HTERT RPE-1 (cell line): Measurements from ENCODE around the gene SOX6.
"Not testable (repeated sequence)": the region's sequence is repeated elsewhere in the genome, so short reads cannot be mapped to it uniquely, and the experiment has no call there.

Experiments
- in situ Hi-C: fragments of 300-500 bp; cut with MboI; formaldehyde crosslinking; loops from 4 replicates; pipeline ENCODE4 v1.14.3; 2020; ENCODE audit warnings: low sequenced_read_pairs

The SOX6 gene

DNA sequence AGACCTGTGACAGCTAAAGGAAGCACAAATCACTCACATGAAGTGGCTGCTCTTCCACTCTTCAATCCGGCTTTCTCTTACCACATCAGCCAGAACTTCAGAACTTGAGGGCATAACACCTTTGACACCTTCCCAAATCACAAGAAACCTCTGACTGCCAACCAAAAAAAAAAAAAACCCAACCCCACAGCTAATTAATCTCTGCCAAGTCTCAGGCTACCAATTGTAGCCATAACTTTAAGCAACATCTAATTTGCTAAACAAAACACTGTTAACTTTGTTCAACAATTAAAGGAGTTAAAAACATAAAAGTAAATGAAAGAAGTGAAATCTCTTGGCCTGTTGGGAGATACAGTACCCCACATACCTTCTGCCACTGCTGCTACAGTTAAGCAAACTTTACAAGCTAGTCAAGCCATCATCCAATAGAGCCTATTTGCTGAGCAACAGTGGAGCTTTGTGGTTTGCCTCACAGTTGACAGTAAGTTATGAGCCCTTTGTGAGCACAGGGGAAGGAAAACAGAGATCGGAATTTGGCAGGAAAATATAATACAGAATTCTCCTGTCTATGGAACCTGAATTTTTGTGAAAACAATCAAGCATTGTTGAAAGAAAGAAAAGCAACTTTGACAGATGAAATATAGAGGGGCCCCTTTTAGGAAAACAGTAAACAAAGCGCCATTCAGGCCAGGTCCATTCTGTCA is at the start of gene SOX6:
Gene SOX6, minus strand, starts transcription at position 490 of the 704 bp plus-strand sequence. CDS start 15,298 bp downstream, outside the sequence.
- in situ Hi-C loops, result no loop called here

DNA sequence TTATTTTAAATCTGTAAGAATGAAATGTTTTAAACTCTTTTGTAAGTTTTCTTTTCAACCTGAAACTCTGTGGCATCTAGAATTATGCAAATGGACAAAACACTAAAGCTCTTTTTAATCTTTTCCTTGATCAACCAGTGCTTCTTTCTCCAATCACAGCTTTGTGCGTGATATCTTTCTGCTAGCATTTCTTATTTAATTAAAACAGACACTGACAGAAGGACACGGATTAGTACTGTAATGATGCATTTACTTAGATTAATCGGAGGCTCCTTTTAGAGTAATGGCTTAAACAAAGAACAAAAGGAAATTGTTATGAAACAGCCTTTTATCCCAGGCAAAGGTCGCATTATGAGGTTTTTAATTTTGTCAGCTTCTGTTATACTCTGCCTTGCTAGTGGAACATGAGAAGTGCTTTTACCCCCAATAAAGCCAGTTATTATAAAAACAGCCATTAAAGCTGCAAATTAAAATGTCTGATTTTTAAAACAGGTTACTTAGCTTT is 48.5 kb upstream of the SOX6 start:
- in situ Hi-C loops, result no loop called here

DNA sequence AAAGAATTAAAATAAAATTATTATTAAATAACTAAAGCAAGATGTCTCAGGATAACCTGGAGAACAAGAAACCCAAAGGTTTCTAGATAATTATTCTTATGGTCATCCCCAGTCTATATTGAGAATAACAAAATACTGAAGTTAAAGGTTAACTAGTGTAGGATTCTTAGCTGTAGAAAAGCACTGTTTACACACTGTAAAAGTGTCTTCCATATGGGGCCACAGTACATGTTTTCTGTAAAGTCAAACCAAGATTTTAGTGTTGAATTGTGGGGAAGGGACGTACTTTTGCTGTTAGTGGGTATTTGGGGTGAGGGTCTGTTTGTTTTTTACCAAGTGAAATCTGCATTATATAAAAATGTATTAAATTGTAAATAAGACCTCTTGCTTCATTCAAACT is 47.5 kb upstream of the SOX6 start:
- in situ Hi-C loops, result no loop called here

DNA sequence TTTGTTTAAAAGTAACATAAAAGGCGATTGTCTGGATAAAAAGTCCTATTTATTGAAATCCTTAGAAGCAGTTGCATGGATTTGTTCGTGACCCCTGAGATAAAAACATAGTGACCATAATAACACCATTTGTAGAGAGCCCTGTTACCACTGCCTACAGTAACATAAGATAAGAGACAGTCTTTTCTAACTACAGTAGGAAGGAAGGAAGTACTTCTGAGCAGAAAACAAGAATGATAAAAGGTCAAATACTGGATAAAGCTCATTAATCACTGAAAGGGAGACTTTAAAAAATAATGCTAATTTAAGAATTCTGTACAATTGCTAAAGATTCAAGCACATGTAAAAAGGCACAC is 47.1 kb upstream of the SOX6 start:
- in situ Hi-C loops, result no loop called here

DNA sequence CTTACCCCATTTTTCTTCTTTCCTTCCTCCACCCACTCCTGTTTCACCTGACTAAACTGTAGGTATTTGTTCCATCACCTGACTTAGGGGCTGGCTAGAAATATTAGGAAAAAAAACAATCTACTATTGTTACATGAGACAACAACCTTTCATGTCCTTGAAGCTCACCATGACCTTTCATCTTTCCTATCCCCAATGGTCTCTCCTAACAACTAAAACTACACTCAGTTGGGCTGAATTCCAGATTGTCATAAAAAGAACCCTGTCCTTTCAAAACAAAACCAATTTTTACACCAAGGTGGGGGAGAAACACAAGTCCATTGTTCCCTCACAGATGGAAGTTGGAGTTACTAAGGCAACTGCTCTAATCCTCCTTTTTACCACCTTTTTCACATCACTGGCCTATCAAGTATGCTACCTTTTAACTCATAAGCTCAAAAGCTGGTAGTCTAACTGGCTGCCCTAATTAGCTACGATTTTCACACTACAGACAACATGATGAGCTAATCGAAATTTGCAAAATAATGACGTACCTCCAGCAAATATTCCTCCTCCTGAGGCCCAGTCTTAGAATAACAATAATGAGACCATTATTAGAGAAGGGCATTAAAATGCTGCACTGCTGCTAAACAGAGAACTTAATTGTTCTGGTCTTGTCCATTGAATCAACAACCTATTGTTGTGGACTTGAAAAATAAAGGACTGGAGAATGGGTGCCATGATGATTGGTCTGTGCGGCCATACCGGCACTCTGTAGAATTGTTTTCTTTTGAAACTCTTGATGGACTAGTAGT is 46.5 kb upstream of the SOX6 start:
- in situ Hi-C loops, result no loop called here

DNA sequence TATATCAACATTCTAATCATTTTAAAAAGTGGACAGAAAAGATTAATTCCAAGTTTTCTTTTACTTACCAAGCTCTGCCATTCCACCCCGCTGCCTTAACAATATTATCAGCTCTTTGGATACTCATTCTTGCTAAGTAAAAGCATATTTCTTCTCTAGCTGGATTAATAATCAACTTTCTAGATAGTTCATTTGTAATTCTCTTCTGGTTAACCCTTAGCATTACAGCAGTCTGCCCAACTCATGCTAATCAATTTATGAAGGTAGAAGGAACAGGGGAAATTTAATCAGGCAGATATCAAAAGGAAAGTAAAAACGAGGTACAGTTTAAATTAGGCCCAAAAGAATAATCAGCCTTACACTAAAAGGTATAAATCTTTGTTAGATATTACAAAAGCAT is 41.0 kb upstream of the SOX6 start:
- in situ Hi-C loops, result no loop called here

DNA sequence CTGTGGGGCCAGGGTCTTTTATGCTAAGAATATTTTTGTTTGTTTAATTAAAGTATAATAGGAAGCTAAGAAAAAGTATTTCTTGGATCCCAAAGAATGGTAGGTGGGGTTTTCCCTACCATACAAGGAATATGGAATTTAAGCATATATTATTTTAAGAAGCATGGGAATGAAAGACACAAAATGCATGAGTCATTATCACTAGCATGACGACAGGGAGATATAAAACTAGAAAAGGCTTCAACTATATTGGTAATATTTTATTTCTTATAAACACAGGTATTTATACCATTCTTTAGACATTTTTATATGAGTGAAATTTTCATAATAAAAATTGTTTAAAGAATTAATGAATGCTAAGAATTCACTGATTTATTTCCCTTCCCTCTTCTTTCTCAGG is 39.3 kb upstream of the SOX6 start:
- in situ Hi-C loops, result no loop called here

DNA sequence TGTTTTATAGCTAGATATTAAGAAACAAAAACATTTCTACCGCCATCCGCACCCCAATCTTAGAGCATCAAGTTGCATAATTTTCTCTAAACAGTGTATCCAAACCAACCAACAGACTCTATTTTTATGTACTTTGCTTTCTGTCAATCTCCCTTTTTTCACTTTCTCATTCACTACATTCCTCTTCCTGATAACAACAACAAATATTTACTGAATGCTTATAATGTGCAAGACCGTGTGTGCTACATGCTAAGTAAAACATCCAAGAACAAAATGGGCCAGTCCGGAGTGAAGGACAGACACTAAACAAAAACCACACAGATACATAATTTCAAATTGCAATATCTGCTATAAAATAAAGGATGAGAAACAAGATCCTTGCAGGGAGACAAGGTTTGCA is 38.6 kb upstream of the SOX6 start:
- in situ Hi-C loops, result no loop called here

DNA sequence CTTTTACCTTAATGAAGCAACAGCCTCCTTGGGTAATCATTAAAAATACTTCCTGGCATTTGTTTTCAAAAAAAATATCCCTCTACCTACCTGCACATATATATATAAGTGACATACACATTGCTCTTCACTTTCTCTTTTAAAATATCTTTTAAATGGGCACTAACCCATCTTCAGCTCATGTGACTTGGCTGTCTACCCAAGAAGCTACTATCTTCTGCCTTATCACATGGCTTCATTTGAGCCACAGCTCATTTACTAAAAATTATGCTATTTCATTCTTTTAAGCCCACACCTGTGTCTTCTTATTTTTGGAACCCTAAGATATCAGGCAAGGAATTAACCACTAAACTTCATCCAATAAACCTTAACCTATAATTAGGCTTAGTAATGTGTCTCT is 37.0 kb upstream of the SOX6 start:
- in situ Hi-C loops, result no loop called here

DNA sequence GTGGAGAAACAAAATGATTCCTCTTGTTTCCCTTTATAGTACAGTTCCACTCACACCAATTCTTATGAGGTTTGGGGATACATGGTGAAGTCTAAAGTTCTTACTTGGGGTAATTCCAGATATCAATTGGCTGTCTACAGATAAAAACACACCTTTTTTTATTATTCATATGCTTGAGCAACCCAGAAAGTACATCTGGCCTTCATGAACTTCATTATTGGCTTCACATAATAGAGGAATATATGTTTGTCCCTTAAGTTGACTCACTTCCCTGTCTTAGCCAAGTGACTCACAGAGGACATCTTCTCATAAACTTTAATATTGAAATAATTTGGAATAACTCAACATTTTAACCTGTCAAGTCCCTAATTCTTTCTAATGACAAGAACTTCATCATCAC is 36.3 kb upstream of the SOX6 start:
- in situ Hi-C loops, result no loop called here

DNA sequence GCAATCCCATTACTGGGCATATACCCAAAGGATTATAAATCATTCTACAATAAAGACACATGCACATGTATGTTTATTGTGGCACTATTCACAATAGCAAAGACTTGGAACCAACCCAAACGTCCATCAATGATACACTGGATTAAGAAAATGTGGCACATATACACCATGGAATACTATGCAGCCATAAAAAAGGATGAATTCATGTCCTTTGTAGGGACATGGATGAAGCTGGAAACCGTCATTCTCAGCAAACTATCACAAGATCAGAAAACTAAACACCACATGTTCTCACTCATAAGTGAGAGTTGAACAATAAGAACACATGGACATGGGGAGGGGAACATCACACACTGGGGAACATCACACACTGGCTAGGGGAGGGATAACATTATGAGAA is 34.5 kb upstream of the SOX6 start:
- in situ Hi-C loops, result not testable (repeated sequence)

DNA sequence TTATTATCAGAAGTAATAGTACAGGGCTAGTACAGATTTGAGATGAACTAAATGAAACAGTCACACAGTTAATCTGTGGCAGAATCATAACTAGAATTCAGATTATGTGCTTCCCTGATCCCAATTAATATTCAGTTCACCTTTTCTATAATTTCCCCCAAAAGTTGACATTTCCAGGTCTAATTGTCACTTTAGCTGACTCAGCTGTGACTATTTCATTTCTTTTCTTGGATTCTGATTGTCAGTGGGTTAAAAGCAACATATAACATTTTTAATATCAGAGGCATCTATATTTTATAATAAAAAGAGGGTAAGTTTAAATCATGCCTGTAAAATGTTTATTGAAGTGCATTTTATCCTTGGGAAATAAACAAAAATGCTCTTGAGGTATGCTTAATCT is 28.8 kb upstream of the SOX6 start:
- in situ Hi-C loops, result no loop called here

DNA sequence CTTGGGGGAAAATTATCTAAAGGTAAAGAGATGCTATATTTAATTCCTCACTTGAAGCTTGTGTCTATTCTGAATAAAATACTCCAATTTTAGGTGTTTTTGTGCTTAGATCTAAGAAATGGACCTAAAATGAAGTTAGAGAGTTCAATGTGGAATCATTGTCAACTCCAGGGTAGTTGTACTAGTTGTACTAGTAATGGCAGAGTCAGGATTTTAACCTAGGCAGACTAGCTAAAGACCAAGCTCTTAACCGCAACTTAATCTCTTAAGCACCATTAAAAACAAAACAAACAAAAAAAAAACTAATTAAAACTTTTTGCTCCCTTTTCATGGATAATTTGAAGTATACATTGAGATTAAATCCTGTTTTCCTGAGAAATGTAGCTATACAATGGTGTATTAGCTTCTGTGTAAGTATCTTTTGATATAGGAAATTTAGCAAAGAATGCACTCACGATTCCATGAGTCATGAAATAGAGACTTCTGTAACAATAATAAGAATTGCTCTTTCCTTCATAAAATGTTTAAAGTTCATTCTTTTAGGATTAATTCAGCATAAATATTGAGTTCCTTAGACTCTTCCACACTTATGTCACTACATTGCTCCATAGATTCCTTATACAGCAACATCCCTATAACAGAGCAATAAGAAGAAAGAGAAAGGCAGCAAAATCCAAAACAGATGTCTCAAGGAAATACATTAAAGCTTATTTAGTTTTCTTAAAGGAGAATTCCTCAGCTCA is 26.5 kb upstream of the SOX6 start:
- in situ Hi-C loops, result no loop called here

DNA sequence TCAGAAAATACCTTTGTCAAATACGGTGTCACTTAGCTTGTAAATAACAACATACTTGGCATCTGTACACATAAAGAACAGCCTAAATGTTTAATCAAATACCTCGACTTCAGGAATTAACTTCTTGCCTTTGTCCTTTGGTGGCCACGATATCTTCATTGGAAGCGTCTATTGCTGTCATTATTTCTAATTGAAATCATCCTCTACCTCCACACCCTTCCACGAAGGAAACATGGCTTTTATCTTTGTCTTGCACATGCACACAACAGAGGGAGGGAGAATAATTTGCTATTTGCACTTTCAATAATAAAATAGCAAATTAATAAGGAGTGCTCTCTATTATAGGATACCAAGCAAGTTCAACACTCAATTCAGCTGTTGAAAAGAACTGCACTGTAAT is 25.8 kb upstream of the SOX6 start:
- in situ Hi-C loops, result no loop called here

DNA sequence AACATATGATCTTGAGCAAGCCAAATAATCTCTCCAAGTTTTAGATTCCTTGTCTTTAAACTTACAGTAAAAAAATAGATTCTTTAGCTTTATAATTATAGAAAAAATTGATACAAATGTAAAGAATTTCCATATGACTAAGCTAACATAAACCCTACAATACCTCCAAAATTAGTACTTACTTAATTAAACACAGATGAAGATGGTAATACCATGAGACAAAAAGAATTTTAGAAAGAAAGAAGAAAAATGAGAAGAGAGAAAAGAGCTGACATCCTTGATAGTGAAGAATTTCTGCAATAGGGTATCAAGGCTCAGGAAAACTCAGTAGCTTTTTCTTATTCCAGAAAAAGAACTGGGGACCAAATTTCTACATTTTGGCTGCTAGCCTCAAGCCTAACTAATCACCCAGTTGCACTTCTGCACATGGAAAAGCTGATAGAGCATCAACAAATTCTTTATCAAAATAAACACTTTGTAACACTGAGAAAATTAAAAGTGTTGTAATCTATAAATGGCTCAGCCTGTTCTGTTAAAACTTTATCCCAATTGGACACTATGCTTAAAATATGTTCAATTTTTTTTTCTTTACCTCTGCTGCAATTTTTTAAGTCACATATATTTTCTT is 24.7 kb upstream of the SOX6 start:
- in situ Hi-C loops, result no loop called here

DNA sequence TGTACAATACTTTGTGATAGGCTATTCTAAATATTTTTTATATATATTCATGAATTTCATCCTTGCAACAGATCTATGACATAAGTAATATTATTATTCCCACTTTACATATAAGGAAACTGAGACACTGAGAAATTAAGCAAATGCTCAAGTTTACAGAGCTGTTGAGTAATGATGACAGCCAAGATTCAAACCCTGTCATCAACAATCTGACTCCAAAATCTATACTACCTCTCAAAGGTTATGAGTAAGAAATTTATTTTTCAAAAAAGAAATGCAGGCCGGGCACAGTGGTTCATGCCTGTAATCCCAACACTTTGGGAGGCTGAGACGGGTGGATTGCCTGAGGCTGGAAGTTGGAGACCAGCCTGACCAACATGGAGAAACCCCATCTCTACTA is 22.6 kb upstream of the SOX6 start:
- in situ Hi-C loops, result no loop called here

DNA sequence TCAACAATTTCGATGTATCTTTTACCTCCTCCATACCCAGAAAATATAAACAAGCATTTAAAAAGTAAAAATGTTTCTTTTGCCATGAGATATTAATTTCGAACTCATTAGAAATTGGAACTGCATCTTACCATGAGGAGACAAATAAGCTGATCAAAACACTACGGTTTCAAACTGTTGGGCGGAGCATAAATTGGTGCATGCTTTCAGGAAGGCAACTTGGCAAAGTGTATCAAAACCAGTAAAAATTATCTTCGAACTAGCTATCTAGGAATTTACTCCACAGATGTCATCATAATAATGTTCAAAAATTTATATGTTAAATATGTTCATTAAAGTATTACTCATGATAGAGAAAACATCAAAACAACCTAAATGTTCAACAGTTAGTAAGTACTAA is 21.4 kb upstream of the SOX6 start:
- in situ Hi-C loops, result no loop called here

DNA sequence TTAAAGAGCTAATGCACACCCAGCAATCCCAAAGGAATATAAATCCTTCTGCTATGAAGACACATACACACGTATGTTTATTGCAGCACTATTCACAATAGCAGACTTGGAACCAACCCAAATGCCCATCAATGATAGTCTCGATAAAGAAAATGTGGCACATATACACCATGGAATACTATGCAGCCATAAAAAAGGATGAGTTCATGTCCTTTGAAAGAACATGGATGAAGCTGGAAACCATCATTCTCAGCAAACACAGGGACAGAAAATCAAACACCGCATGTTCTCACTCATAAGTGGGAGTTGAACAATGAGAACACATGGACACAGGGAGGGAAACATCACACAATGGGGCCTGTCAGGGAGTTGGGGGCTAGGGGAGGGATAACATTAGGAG is 19.3 kb upstream of the SOX6 start:
- in situ Hi-C loops, result not testable (repeated sequence)

DNA sequence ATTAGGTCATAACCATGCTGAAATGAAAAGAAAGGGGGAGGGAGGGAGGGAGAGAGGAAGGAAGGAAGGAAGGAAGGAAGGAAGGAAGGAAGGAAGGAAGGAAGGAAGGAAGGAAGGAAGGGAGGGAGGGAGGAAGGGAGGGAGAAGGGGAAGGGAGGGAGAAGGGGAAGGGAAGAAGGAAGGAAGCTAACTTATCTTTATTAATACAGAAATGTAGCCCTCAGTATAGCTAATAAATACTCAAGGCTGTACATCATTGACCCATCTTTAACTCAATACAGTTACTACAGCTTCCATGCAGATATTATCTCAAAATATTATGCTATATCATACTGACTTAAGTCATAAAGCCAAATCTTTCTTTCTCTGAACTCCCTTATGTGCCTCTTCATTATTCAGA is 17.4 kb upstream of the SOX6 start:
- in situ Hi-C loops, result no loop called here

DNA sequence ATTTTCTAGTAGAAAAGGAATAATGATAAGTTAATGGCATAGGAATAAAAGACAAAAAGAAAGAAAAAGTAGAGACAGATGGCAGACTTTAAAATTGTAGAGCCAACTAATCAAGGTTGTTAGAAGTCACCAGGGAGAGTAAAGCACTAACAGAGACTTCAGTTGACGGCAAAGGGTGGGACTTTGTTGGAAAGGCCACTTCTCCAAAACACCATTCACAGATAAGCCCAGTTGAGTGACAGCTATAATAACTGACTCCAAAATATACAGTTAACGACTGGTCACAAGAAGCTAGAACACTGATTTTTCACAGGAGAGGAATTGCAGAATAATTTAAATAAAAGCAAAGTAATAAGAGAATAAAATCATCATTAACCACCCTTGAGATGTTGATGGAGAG is 16.0 kb upstream of the SOX6 start:
- in situ Hi-C loops, result no loop called here

DNA sequence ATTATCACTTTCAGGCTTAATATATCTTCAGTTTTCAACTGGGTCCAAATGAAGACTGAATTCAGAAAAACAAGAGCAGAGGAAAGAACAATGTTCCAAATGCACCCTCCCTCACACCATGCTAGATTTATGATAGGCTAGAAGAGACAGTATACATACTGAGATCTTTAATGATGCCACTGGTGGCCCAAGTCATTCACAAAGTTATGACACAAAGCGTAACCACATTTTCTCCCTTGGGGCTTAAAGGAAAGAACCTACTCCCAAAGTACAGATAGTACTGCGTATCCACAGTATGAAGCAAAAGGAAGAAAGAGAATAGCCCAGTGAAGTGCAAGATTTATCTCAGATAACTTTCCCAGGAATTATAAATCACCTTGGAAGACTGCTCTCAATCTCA is 10.9 kb upstream of the SOX6 start:
- in situ Hi-C loops, result no loop called here
